Measurements from ENCODE around the gene FOXD1.

DNA sequence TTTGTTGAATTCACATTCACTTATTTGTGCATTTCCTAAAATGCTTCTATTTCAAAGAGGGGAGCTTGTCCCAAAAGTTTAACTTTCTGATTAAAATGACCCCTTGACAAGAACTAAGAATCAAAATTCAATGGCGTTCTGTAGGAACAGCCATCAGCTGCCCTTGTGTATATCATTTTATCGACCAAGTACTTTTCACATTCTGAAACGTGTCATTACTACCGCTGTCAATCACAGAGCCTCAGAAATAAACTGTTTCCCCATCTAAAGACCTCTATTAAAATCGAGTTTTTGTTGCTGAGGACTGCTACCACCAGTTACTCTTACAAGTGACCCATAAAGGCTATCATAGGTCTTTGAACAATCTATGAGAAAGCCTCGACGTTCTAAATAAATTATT lies 1.6 kb upstream of the FOXD1 start:
- peak; percentile 29 for TF ChIP-seq EZH2 (IDR thresholded peaks at IDR 0.05; ENCODE audit: low read length)
- TF ChIP-seq, protein P1, sequence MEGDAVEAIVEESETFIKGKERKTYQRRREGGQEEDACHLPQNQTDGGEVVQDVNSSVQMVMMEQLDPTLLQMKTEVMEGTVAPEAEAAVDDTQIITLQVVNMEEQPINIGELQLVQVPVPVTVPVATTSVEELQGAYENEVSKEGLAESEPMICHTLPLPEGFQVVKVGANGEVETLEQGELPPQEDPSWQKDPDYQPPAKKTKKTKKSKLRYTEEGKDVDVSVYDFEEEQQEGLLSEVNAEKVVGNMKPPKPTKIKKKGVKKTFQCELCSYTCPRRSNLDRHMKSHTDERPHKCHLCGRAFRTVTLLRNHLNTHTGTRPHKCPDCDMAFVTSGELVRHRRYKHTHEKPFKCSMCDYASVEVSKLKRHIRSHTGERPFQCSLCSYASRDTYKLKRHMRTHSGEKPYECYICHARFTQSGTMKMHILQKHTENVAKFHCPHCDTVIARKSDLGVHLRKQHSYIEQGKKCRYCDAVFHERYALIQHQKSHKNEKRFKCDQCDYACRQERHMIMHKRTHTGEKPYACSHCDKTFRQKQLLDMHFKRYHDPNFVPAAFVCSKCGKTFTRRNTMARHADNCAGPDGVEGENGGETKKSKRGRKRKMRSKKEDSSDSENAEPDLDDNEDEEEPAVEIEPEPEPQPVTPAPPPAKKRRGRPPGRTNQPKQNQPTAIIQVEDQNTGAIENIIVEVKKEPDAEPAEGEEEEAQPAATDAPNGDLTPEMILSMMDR (optimal IDR thresholded peaks at IDR 0.05 in 1 of 3, IDR thresholded peaks at IDR 0.05 in 1 of 3, conservative IDR thresholded peaks at IDR 0.05 in 1 of 3; ENCODE audit: extremely low read depth in 1 of 3, insufficient read depth in 2 of 3, low read length in 3 of 3): no peak

All from keratinocyte (primary cell).